ENCODE results near the gene CDRT15.

CDRT15 gene

DNA sequence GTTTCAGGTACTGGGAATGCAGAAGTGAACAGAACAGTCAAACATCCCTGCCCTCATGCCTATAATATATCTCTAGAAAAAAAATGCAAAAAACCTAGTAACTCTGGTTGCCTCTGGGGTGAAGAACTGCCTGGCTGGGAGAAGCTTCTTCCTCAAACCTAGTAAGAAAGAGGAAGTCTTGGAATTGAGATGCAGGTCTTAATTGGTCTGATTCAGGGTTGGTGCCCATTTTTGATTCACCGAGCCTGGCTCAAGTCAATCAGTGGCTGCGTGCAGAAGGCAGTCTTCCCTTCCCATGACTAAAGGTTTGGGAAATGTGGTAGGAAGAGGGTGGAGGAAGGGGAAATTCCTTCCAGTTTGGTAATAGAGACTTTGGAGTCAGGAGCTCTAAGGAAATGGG is 22.4 kb downstream of the CDRT15 start:
- DNase-seq (ENCODE audit: low spot score) = no peak
- TF ChIP-seq, protein P1, sequence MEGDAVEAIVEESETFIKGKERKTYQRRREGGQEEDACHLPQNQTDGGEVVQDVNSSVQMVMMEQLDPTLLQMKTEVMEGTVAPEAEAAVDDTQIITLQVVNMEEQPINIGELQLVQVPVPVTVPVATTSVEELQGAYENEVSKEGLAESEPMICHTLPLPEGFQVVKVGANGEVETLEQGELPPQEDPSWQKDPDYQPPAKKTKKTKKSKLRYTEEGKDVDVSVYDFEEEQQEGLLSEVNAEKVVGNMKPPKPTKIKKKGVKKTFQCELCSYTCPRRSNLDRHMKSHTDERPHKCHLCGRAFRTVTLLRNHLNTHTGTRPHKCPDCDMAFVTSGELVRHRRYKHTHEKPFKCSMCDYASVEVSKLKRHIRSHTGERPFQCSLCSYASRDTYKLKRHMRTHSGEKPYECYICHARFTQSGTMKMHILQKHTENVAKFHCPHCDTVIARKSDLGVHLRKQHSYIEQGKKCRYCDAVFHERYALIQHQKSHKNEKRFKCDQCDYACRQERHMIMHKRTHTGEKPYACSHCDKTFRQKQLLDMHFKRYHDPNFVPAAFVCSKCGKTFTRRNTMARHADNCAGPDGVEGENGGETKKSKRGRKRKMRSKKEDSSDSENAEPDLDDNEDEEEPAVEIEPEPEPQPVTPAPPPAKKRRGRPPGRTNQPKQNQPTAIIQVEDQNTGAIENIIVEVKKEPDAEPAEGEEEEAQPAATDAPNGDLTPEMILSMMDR (IDR thresholded peaks at IDR 0.05; ENCODE audit: extremely low read depth, missing control alignments) = no peak

DNA sequence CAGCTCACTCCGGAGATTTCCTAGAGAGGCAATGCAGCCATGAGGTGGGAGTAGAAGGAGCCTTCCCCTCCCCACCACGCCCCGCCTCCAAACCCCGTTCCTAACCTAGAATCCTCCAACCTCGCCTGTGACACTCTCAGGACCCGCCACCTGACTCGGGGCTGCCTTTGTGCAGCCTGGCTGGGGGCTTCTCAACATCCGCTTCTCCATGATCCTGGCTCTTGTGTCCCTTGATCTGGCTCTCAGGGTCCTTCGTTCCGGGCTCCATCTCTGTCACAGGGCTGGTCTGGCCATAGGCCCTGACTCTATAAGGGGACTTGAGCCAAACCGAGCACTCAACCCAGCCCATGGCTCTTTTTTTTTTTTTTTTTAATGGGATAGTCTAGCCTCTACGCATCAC is 24.3 kb downstream of the CDRT15 start:
- DNase-seq (ENCODE audit: low spot score) = no peak
- TF ChIP-seq, protein P1 (IDR thresholded peaks at IDR 0.05; ENCODE audit: extremely low read depth, missing control alignments) = no peak

DNA sequence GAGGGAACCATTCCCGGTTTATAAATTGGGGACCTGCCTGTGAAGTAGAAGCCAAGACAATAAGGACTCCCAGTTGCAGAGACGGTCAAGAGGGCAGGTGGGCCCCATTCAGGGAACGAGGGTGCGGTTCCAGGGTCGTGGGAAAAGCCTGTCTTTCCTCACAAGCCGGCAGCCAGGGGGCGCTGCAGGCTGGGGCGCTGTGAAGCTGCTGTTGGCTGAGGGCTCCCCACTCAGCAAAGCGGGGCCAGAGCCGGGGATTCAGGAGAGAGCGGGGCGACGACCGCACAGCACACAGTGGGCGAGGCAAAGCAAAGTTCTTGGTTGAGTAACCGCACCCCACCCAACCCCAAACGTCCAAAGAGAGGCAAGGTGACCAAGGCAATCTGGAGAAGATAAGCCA is 24.9 kb downstream of the CDRT15 start:
- TF ChIP-seq, protein P1 (IDR thresholded peaks at IDR 0.05; ENCODE audit: extremely low read depth, missing control alignments) = peak; percentile 71
- peak; percentile 68 for DNase-seq (ENCODE audit: low spot score)

DNA sequence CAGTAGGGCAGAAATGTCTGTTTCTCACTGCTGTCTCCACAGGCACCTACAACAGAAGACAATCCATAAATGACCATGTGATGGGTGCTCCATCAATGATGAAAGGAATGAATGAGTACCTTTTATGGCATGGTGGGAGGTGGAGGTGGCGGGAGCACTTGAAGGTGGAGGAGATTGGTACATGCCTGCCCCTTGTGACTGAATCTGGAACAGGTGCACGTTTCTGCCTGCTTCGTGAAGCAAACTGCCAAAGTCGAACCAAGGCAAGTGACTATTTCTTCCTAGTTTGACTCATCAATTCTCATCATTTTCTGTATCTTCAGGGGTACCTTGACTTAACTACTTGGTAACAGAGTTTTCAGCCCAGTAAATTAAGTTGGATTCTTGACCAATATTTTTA is 25.4 kb downstream of the CDRT15 start:
- TF ChIP-seq, protein P1 (IDR thresholded peaks at IDR 0.05; ENCODE audit: extremely low read depth, missing control alignments) = no peak
- DNase-seq (ENCODE audit: low spot score) = no peak

DNA sequence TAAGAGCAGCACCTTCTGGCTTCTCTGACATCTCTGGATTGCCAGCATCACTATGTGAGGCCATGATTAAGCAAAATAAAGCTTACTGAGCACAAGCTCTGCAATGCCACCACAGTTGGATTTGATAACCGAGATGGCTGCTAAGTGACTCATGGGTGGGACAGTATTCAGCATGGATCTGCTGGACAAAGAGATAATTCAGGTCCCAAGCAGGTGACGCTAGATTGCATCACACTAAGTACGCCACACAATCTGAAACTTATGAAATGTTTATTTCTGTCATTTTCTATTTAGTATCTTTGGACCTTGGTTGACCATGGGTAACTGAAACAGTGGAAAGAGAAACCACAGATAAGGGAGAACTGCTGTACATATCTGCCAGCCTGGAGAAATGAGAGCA is 27.4 kb downstream of the CDRT15 start:
- DNase-seq (ENCODE audit: low spot score) = no peak
- TF ChIP-seq, protein P1 (IDR thresholded peaks at IDR 0.05; ENCODE audit: extremely low read depth, missing control alignments) = no peak

DNA sequence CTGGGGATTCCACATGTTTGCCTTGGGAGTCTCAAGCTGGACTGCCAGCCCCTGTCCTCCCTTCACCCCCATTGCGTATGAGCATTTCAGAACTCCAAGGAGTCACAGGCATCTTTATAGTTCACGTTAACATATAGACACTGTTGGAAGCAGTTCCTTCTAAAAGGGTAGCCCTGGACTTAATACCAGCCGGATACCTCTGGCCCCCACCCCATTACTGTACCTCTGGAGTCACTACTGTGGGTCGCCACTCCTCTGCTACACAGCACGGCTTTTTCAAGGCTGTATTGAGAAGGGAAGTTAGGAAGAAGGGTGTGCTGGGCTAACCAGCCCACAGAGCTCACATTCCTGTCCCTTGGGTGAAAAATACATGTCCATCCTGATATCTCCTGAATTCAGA is 28.9 kb downstream of the CDRT15 start:
- TF ChIP-seq, protein P1 (IDR thresholded peaks at IDR 0.05; ENCODE audit: extremely low read depth, missing control alignments) = no peak
- no peak for DNase-seq (ENCODE audit: low spot score)

DNA sequence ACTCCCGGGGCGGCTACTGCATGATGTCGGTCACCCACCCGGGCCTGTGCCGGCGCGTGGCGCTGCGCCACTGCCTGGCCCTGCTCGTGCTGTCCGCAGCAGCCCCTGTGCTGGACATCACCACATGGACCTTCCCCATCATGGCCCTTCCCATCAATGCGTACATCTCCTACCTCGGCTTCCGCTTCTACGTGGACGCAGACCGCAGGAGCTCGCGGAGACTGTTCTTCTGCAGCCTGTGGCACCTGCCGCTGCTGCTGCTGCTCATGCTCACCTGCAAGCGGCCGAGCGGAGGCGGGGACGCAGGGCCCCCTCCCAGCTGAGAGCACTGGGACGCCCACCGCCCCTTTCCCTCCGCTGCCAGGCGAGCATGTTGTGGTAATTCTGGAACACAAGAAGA is 29.8 kb downstream of the CDRT15 start:
- TF ChIP-seq, protein P1 (IDR thresholded peaks at IDR 0.05; ENCODE audit: extremely low read depth, missing control alignments) = no peak
- DNase-seq (ENCODE audit: low spot score) = no peak

Data from GM20000 (cell line).